ENCODE measurements around the gene C6orf89. TPM values are rescaled to one million over a fixed set of nuclear protein-coding genes. Genes with fewer than 3 reads are reported as not detected.

C6orf89 gene
- total RNA-seq, 1 experiment from 2014 or later = 11.8 TPM

GRCh38 chr6:36841756-36842155, 44.0 kb upstream of the C6orf89 start:
- Histone ChIP-seq H3K4ac (ENCODE audit: low read depth, low read length) (no peak overlapping the region), H2AK5ac (ENCODE audit: insufficient read length, low read length) (no peak overlapping the region), H3K18ac (ENCODE audit: insufficient read length, low read depth, low read length) (no peak overlapping the region), H4K20me1 (ENCODE audit: control insufficient read depth, insufficient read depth, insufficient read length) (no peaks in the 10 kb centered on the region), H3T11ph (ENCODE audit: low read length) (no peak overlapping the region), H2BK12ac (ENCODE audit: insufficient read length, low read depth, low read length) (no peak overlapping the region), H3K23me2 (ENCODE audit: insufficient read length, low read depth, low read length, poor library complexity, severe bottlenecking) (peaks cover 17% of the 10 kb centered on the region), H3K9me3 (ENCODE audit: control insufficient read depth, low read depth, low read length) (no peaks in the 10 kb centered on the region), H2BK15ac (ENCODE audit: low read depth, low read length) (no peak overlapping the region), H3K27me3 (ENCODE audit: insufficient read depth, low read length) (peaks cover 28% of the 10 kb centered on the region; the same call in 1 of the 2 replicates), H3K79me1 (ENCODE audit: insufficient read depth, low read depth, low read length, poor library complexity, severe bottlenecking) (no peaks in the 10 kb centered on the region), H2AFZ (ENCODE audit: low read length) (no peak overlapping the region), H2BK5ac (ENCODE audit: insufficient read length, low read length) (no peak overlapping the region), H3K79me2 (ENCODE audit: insufficient read depth, low read length) (no peaks in the 10 kb centered on the region), H4K5ac (ENCODE audit: insufficient read length, low read depth, low read length) (no peak overlapping the region), H3K27ac (ENCODE audit: insufficient read length, low read depth, low read length) (no peak overlapping the region), H2BK20ac (ENCODE audit: low read depth, low read length, poor library complexity, severe bottlenecking) (no peak overlapping the region), H4K8ac (replicated peaks; ENCODE audit: insufficient read length, low read depth, low read length) (no peak overlapping the region), H3K56ac (ENCODE audit: insufficient read length, low read depth, low read length) (no peak overlapping the region), H3K4me2 (ENCODE audit: insufficient read depth, insufficient read length, low read length) (no peak overlapping the region), H4K91ac (ENCODE audit: insufficient read length, low read depth, low read length) (no peak overlapping the region), H3K4me1 (ENCODE audit: insufficient read depth, low read length) (no peaks in the 10 kb centered on the region), H3K9ac (ENCODE audit: extremely low read depth, insufficient read length, low read length) (no peak overlapping the region), H3K23ac (ENCODE audit: insufficient read length, low read depth, low read length) (no peak overlapping the region), H2BK120ac (ENCODE audit: low read depth, low read length, poor library complexity, severe bottlenecking) (no peak overlapping the region), H3K14ac (ENCODE audit: insufficient read depth, low read length) (no peak overlapping the region)
- Mint-ChIP-seq H3K27ac (no peak overlapping the region), H3K36me3 (ENCODE audit: insufficient read depth in 1 of 3, low read depth in 3 of 3) (no peaks in the 10 kb centered on the region; a peak in 1 of 7 replicates), H3K4me3 (no peak overlapping the region), H3K9me3 (no peaks in the 10 kb centered on the region), H3K27me3 (ENCODE audit: low read depth) (peaks cover 63% of the 10 kb centered on the region), H3K4me1 (peaks cover 11 to 18% of the 10 kb centered on the region in 2 experiments)
- no CpG with 5 or more reads among the region's 2 CpGs for WGBS (ENCODE audit: extremely low coverage, insufficient read length, low lambda C conversion rate)
- DNase-seq = no peak
- TF ChIP-seq CTCF (conservative IDR thresholded peaks at IDR 0.05) = no peak

Measured in H9 (cell line).